ENCODE measurements around the gene AFAP1L2.

The AFAP1L2 gene

DNA sequence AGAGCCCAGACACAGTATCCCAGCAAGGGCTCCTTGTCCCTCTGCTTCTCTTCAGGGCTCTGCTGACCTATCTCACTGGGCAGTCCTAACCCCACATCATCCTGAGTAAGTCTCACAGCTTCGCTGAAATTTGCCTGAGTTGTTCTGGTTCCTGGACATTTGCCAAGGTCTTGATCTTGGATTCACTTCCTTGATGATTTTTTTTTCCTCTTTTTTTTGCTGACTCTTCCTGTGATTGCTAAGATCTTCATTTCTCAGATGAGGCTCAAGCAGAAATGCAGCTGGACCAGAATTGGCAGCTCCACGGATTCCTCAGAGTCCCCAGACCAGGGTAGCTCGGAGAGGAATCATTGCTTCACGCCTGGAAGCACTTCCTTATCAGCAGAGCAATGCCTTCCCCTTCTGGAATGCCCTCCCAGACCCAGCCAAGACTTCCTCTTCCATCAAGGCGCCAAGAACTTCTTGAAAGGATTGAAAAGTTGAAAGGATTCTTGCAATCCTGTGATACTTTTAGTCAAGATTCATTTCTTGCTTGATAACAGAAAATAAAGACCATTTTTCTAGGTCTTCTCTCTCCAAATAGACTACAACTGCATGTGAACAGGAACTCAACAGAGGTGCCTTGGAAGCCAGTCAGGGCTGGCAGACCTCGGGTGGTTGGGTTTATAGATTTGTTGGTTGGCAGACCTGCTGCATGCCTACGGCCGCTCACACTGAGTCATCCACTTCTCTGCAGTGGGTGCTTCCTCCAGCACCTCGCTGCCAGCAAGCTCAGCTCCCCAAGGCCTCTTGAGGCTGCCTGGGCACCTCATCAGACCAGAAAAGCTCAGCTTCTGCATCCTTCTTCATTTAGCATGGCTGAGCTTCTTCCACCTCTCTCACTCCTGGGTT is 8.8 kb upstream of the AFAP1L2 start:
- no peak for DNase-seq (ENCODE audit: low read depth)

- DNase-seq (ENCODE audit: low read depth) = no peak
Measured at GRCh38 chr10:114408968-114409444, 4.7 kb upstream of the AFAP1L2 start.

DNA sequence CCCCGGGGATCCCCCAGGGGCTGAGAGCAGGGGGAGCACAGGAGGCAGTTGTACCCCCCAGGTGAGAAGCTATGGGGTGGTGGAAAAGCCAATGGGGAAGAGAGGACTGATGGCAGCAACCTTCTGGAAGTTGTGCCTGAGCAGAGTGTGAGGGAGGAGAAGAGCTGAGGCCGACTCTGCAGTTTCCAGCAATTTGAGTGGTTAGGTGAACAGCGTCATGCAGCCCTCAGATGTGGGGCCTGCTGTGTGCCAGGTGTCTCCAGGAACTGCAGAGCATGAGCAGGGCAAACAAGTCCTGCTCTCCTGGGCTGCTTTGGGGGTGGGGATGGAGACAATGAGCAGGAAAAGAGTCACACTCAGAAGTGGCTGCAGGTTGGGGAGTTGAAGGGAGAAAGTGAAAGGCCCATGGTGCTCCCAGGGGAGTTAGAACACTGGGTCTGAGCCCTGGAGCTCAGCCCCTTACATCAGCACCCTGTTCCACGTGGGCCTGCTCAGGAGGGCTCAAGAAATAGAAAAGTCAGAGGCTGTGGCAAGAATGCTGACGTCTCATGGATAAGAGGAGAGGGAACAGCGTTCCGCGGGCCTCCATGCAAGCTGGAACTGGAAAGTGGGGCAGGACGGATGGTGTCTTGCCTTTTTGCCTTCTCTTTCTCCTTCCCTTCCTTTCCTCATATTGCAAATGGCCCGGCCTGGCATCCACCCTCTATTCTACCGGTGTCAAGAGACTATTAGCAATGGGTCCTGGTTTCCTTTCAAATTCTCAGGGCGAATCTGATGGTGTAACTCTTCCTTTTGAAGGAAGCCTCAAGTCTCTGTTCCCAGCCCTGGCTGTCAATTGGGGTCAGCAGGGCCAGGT is 4.0 kb upstream of the AFAP1L2 start:
- no peak for DNase-seq (ENCODE audit: low read depth)

DNA sequence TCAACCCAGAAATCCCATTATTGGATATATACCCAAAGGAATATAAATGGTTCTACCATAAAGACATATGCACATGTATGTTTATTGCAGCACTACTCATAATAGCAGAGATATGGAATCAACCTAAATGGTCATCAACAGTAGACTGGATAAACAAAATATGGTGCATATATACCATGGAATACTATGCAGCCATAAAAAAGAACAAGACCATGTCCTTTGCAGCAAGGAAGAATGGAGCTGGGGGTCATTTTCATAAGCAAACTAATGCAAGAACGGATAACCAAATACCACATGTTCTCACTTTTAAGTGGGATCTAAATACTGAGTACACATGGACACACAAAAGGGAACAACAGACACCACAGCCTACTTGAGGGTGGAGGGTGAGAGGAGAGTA is 2.2 kb upstream of the AFAP1L2 start:
- no peak for DNase-seq (ENCODE audit: low read depth)

DNA sequence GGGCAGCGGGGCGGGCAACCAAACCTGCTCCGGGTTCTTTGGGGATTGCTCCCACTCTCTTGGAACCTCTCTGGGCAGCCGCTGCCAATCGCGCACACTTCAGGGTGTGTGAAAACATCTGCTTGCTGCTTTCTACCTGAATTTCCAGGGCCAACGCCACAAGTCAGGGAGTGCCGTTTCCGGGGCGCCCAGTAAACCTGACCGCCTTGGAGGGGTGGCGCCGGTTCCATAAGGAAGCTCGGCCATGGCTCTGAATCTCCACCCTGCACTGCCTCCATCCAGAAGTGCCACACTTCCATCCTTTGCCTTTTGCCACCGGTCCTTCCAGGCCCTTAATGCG is 679 bp upstream of the AFAP1L2 start:
- no peak for DNase-seq (ENCODE audit: low read depth)

- DNase-seq (ENCODE audit: low read depth) = no peak
Measured at GRCh38 chr10:114403541-114404161, 651 bp downstream of the AFAP1L2 start.

- DNase-seq (ENCODE audit: low read depth) = no peak
Measured at GRCh38 chr10:114402871-114403540, 1.3 kb downstream of the AFAP1L2 start.

DNA sequence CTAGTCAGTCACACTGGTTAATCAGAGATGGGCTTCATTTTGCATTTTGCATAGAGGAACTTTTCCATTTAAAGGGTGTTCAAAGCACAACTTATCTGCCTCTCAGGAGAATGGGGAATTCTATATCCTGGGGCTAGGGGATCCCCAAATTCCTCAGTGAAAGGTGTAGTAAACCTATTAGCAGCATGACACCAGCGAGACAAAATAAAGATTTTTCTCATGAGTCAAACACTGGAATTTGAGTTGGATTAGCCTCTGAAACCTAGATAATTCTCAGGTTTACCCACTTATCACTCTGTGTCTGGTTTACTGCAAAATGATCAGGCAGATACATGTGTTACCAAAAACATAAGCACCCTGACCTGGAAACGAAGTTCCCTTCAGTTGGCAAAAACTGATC is 2.1 kb downstream of the AFAP1L2 start:
- no peak for DNase-seq (ENCODE audit: low read depth)

DNA sequence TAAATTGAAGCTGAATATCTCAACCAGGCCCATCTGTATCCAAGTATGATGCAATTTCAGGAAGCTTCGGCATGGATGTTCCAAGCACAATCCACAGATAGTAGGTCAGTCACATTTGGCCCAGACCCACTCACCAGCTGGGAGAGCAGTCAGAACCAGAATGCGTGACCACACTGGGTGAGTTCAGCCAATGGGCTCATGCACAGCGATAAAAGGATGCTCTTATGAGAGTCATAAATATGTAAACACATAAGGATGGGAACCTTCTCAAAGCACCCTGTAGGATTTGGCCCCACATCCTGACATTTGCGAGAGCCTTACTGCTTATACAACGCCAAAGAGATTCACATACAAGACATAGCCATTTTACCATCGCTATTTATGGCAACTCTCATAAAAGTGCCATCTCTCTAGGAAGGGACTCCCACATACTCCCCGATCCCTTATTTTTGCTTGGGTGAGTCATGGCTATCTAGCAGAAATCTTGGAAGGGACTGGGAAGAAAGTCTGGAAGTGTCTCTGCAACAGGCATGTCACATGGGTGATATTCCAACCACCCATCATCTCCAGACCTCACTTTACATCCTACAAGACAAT is 3.0 kb downstream of the AFAP1L2 start:
- DNase-seq (ENCODE audit: low read depth) = no peak

GRCh38 chr10:114400091-114400490 is 4.2 kb downstream of the AFAP1L2 start:
- no peak for DNase-seq (ENCODE audit: low read depth)

- no peak for DNase-seq (ENCODE audit: low read depth)
Measured at GRCh38 chr10:114399576-114399975, 4.7 kb downstream of the AFAP1L2 start.

DNA sequence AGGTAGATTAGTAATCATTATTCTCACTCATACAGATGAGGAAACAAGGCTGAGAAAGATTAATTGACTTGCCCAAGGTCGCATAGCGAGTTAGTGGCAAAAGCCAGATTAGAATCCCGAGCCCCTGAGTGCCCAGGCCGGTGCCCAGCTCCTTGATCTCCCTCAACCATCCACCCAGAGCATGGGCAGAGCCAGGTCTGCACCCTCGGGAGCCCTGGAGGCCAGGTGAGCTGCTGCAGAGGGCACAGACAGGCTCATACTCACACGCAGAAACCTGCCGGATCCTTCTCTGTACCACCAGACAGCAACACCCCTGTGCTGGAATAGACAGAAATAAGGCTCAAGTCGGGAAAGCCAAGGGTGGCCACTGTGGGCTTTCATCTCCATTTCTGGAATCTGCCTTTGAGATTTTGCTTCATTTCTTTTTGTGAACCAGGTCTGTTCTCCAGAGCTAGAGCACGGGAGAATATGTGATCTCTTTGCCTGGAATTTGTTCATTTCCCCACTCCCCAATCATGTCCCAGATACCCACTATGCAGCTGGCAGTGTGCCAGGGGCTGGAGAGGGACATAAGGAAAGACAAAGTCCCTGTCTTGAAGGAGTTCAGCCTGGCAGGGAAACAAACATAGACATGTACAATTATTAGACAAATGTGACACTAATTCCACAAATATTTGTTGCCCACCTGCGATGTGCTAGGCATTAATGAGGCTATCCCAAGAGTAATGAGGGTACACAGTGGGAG is 5.5 kb downstream of the AFAP1L2 start:
- no peak for DNase-seq (ENCODE audit: low read depth)

GRCh38 chr10:114397651-114398145 is 6.6 kb downstream of the AFAP1L2 start:
- DNase-seq (ENCODE audit: low read depth) = no peak

- no peak for DNase-seq (ENCODE audit: low read depth)
Measured at GRCh38 chr10:114396464-114396863, 7.8 kb downstream of the AFAP1L2 start.

GRCh38 chr10:114395366-114396022 is 8.8 kb downstream of the AFAP1L2 start:
- no peak for DNase-seq (ENCODE audit: low read depth)

DNA sequence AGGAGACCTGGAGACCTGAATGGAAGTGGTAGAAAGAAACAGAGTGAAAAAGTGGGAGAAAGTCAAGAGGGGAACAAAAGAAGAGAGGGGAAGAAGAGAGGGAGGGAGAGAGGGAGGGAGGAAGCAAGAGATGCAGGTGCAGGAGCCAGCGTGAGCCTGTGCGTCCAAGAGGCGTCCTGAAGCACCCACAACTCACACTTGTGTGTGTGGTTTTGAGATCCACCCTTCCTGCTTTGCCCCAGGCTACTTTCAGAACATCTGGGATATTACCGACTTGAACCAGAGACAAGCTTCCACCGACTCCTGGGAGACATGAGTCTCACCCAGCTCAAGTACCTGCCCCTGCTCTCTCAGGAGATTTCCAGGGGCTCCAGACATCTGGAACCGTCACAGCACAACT is 9.8 kb downstream of the AFAP1L2 start:
- no peak for DNase-seq (ENCODE audit: low read depth)

DNA sequence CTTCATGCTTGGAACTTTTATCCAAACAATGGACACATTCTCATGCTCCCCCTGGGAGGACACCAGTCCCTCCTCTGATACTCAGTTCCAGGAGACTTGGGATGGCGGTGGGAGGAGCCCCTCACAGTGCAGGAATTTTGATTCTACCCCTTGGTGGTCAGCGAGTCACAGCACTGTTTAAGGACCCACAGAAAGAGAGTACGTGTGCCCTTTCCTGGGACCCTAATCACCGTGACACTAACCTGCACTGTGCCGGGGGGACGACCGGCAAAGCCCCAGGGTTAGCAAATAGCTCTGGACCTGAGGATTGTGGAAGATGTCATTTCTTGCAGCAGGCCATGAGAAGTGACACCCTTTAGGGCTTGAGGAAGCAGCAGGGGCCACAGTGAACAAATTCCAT is 10.4 kb downstream of the AFAP1L2 start:
- no peak for DNase-seq (ENCODE audit: low read depth)

DNA sequence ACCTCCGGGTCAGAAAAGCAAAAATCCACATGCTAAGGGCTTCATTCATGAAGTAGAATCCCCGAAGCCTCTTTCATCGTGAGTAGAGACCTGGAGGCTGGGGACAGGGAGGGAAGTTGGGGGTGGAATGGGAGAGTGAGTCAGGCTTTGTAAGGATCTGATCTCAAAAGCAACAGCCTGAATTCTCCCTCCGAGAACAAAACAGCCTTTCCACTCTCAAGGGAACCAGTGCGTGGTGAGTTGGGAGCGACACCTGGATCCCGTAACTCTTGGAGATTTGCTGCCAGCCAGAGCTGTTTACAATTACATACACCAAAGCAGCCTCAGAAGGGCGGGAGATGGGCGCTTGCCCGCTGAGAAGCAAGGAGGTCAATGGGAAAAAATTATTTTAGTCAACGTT is 10.8 kb downstream of the AFAP1L2 start:
- no peak for DNase-seq (ENCODE audit: low read depth)

- DNase-seq (ENCODE audit: low read depth) = no peak
Measured at GRCh38 chr10:114392112-114392835, 12.0 kb downstream of the AFAP1L2 start.

DNA sequence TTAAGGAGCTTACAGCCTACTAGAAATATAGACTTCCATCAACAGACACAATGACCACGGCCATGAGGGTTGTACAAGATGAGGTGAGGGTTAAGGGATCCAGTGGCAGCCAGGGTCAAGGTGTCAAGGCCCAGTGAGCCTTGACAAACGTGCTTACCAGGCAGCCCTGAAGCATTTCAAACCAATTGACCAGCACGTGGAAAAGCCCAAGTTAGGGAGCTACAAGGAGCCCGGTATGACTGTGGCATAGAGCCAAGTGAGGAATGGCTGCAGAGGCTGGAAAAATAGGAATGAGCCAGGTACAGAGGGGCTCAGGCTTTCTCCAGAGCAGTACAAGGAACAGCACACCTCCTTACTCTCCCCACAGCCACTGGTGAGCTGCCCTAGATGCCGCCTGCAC is 12.7 kb downstream of the AFAP1L2 start:
- no peak for DNase-seq (ENCODE audit: low read depth)

Data from T-helper 22 cell (primary cell).